ENCODE measurements around the gene KCNAB1.

Gene KCNAB1

DNA sequence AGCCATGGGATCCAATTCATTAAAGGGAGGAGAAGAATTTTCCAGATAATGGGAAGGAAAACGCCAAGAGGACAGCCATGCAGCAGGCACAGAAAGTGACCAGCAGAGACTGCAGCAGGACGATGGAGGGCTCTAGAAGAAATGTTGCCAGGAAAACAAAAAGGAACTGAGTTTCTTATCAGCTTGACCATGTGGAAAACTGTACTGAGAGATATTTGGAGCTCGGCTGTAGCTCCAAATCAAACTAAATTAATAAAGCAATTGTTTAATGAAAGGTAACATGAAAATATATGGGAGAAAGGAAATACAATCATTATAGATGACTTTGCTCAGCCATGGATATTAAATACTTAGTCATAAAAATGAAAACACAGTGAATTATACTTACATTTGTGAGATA is 370.8 kb downstream of the KCNAB1 start:
- DNase-seq (ENCODE audit: low read depth, low spot score): no peak
- no peaks in the 10 kb centered on the region for H3K36me3 ChIP-seq (ENCODE audit: insufficient read depth, insufficient read length, low read length)
- TF ChIP-seq ZNF274 (IDR thresholded peaks at IDR 0.05; ENCODE audit: low read depth, low read length) (no peak), YY1 (IDR thresholded peaks at IDR 0.05; ENCODE audit: insufficient read depth, insufficient read length) (no peak), SUZ12 (IDR thresholded peaks at IDR 0.05; ENCODE audit: extremely low read depth, insufficient read depth, insufficient read length) (no peak)
- H3K9me3 ChIP-seq (ENCODE audit: insufficient read depth, low read length): no peaks in the 10 kb centered on the region
- H3K4me3 ChIP-seq (ENCODE audit: insufficient read length, low read depth): no peak overlapping the region
- H3K9ac ChIP-seq (ENCODE audit: insufficient read length, low read depth): no peak overlapping the region
- H3K4me1 ChIP-seq (ENCODE audit: insufficient read depth, insufficient read length): no peaks in the 10 kb centered on the region
- H3K27me3 ChIP-seq (ENCODE audit: insufficient read depth, insufficient read length): no peaks in the 10 kb centered on the region

DNA sequence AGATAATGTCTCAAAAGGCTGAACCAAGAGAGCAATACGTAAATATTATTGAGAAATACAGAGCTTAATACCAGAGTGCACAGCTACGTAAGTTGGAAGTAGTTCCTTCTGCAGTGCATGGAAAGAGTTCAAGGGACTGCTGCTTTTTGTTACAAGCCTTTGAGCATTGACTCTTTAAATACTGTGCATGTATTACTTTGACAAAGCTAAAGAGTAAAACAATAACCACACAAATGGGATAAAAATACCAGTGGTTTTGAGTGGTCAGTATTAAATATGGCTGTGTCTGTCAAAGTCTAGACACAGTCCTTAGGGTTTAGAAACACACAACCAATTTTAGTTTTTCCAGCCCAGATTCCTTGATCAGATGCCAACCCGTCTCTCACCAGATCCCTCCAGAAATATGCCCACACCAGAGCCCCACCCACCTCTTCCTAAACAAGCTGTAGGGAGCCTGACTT is 372.5 kb downstream of the KCNAB1 start:
- no peak overlapping the region for H3K9ac ChIP-seq (ENCODE audit: insufficient read length, low read depth)
- no peaks in the 10 kb centered on the region for H3K4me1 ChIP-seq (ENCODE audit: insufficient read depth, insufficient read length)
- H3K27me3 ChIP-seq (ENCODE audit: insufficient read depth, insufficient read length): no peaks in the 10 kb centered on the region
- no peaks in the 10 kb centered on the region for H3K9me3 ChIP-seq (ENCODE audit: insufficient read depth, low read length)
- no peak overlapping the region for H3K4me3 ChIP-seq (ENCODE audit: insufficient read length, low read depth)
- H3K36me3 ChIP-seq (ENCODE audit: insufficient read depth, insufficient read length, low read length): no peaks in the 10 kb centered on the region
- DNase-seq (ENCODE audit: low read depth, low spot score): no peak
- no peak for TF ChIP-seq YY1 (IDR thresholded peaks at IDR 0.05; ENCODE audit: insufficient read depth, insufficient read length)
- TF ChIP-seq ZNF274 (IDR thresholded peaks at IDR 0.05; ENCODE audit: low read depth, low read length): no peak
- no peak for TF ChIP-seq SUZ12 (IDR thresholded peaks at IDR 0.05; ENCODE audit: extremely low read depth, insufficient read depth, insufficient read length)

DNA sequence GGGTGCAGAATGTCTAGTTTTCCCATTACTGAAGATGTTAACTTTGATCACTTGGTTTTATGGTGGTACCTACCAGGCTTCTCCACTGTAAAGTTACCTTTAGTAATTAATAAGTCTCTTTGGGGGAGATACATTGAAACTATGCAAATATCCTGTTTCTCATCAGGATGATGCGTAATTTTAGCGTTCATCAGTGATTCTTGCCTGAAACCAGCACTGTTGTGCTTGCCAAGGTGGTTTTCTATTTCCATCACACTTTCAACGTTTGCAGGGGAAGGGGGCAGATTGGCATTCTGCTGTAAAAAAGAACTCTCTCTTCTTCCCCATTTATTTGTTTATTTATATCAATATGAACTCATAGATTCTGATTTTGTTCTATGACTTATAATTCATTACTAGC is 373.5 kb downstream of the KCNAB1 start:
- Histone ChIP-seq H3K9me3 (ENCODE audit: insufficient read depth, low read length) (no peaks in the 10 kb centered on the region), H3K27me3 (ENCODE audit: insufficient read depth, insufficient read length) (no peaks in the 10 kb centered on the region), H3K4me3 (ENCODE audit: insufficient read length, low read depth) (no peak overlapping the region), H3K36me3 (ENCODE audit: insufficient read depth, insufficient read length, low read length) (no peaks in the 10 kb centered on the region), H3K4me1 (ENCODE audit: insufficient read depth, insufficient read length) (no peaks in the 10 kb centered on the region), H3K9ac (ENCODE audit: insufficient read length, low read depth) (no peak overlapping the region)
- no peak for TF ChIP-seq SUZ12 (IDR thresholded peaks at IDR 0.05; ENCODE audit: extremely low read depth, insufficient read depth, insufficient read length)
- TF ChIP-seq ZNF274 (IDR thresholded peaks at IDR 0.05; ENCODE audit: low read depth, low read length): no peak
- TF ChIP-seq YY1 (IDR thresholded peaks at IDR 0.05; ENCODE audit: insufficient read depth, insufficient read length): no peak
- no peak for DNase-seq (ENCODE audit: low read depth, low spot score)

DNA sequence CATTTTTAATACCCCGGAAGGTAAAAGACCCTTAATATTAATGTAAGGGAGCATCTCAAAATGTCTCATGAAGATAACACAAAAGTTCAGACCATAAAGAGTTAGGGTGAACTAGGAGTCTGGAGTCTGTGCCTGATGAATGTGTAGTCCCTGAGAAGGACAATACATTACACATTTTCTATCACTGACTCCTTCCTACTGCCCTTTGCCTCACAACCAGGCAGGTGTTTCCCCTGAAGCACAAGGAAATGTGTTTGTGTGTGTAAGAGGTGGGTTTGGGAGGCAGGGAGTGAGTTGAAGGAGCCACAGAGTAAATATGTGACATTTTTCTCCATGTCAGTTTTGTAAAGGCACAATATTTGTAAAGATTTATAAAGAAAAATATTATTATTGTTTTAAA is 375.4 kb downstream of the KCNAB1 start:
- H3K9me3 ChIP-seq (ENCODE audit: insufficient read depth, low read length): no peaks in the 10 kb centered on the region

DNA sequence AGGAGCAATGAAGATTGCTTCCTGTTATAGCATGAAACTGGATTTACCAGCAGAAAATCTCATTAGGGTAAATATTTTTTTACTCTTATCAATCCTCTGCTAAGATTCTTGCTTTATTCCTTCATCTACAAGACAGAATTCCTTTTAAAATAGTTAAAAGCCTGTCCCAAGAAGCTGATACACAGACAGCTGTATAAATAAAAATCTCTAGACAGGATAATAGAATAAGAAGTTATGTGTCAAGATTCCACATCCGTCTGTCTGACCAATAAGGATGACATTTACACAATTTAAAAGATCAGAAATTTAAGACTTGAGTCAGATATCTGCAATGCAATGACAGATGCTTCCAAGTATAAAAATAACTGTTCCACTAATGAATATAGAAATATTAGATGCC is 376.9 kb downstream of the KCNAB1 start:
- Histone ChIP-seq H3K9me3 (ENCODE audit: insufficient read depth, low read length) (no peaks in the 10 kb centered on the region), H3K27me3 (ENCODE audit: insufficient read depth, insufficient read length) (no peaks in the 10 kb centered on the region), H3K4me3 (ENCODE audit: insufficient read length, low read depth) (no peak overlapping the region), H3K9ac (ENCODE audit: insufficient read length, low read depth) (no peak overlapping the region), H3K36me3 (ENCODE audit: insufficient read depth, insufficient read length, low read length) (no peaks in the 10 kb centered on the region), H3K4me1 (ENCODE audit: insufficient read depth, insufficient read length) (no peaks in the 10 kb centered on the region)
- DNase-seq (ENCODE audit: low read depth, low spot score): no peak
- no peak for TF ChIP-seq YY1 (IDR thresholded peaks at IDR 0.05; ENCODE audit: insufficient read depth, insufficient read length)
- TF ChIP-seq ZNF274 (IDR thresholded peaks at IDR 0.05; ENCODE audit: low read depth, low read length): no peak
- TF ChIP-seq SUZ12 (IDR thresholded peaks at IDR 0.05; ENCODE audit: extremely low read depth, insufficient read depth, insufficient read length): no peak

More for the DNA sequence above, 375.4 kb downstream of the KCNAB1 start:
- no peak overlapping the region for H3K4me3 ChIP-seq (ENCODE audit: insufficient read length, low read depth)
- H3K9ac ChIP-seq (ENCODE audit: insufficient read length, low read depth): no peak overlapping the region
- H3K27me3 ChIP-seq (ENCODE audit: insufficient read depth, insufficient read length): no peaks in the 10 kb centered on the region
- no peaks in the 10 kb centered on the region for H3K4me1 ChIP-seq (ENCODE audit: insufficient read depth, insufficient read length)
- no peak for DNase-seq (ENCODE audit: low read depth, low spot score)
- no peak for TF ChIP-seq YY1 (IDR thresholded peaks at IDR 0.05; ENCODE audit: insufficient read depth, insufficient read length)
- TF ChIP-seq ZNF274 (IDR thresholded peaks at IDR 0.05; ENCODE audit: low read depth, low read length): no peak
- no peak for TF ChIP-seq SUZ12 (IDR thresholded peaks at IDR 0.05; ENCODE audit: extremely low read depth, insufficient read depth, insufficient read length)
- H3K36me3 ChIP-seq (ENCODE audit: insufficient read depth, insufficient read length, low read length): no peaks in the 10 kb centered on the region

DNA sequence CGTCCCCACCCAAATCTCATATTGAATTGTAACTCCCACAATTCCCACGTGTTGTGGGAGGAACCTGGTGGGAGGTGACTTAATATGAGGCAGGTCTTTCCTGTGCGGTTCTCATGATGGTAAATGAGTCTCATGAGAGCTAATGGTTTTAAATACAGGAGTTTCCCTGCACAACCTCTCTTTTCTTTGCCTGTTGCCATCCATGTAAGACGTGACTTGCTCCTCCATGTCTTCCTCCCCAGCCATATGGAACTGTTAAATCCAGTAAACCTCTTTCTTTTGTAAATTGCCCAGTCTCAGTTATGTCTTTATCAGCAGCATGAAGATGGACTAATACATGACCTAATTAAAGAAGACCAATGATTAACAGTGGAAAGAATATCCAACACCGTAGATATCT is 377.9 kb downstream of the KCNAB1 start:
- TF ChIP-seq ZNF274 (IDR thresholded peaks at IDR 0.05; ENCODE audit: low read depth, low read length) (no peak), YY1 (IDR thresholded peaks at IDR 0.05; ENCODE audit: insufficient read depth, insufficient read length) (no peak), SUZ12 (IDR thresholded peaks at IDR 0.05; ENCODE audit: extremely low read depth, insufficient read depth, insufficient read length) (no peak)
- Histone ChIP-seq H3K27me3 (ENCODE audit: insufficient read depth, insufficient read length) (no peaks in the 10 kb centered on the region), H3K36me3 (ENCODE audit: insufficient read depth, insufficient read length, low read length) (no peaks in the 10 kb centered on the region), H3K4me1 (ENCODE audit: insufficient read depth, insufficient read length) (no peaks in the 10 kb centered on the region), H3K9me3 (ENCODE audit: insufficient read depth, low read length) (no peaks in the 10 kb centered on the region), H3K4me3 (ENCODE audit: insufficient read length, low read depth) (no peak overlapping the region), H3K9ac (ENCODE audit: insufficient read length, low read depth) (no peak overlapping the region)
- DNase-seq (ENCODE audit: low read depth, low spot score): no peak

DNA sequence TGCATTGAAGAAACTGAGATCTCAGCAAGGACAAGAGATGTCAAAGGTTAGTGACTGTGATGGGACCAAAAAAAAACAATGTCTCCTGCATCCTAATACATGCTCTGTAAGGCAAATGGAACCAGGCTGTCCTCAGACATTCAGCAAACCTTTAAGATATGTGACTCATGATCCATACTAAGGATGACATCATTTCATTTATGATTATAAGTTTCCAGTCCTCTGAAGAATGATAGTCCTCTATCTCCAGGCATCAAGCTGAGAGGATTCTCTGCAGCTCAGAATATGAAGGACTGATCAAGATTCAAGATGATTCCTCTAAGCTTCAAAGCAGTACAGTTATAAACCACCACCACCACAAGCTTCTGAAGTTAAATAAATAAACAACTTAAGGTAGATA is 386.9 kb downstream of the KCNAB1 start:
- H3K27me3 ChIP-seq (ENCODE audit: insufficient read depth, insufficient read length): no peaks in the 10 kb centered on the region
- H3K36me3 ChIP-seq (ENCODE audit: insufficient read depth, insufficient read length, low read length): no peaks in the 10 kb centered on the region
- no peaks in the 10 kb centered on the region for H3K9me3 ChIP-seq (ENCODE audit: insufficient read depth, low read length)
- TF ChIP-seq ZNF274 (IDR thresholded peaks at IDR 0.05; ENCODE audit: low read depth, low read length): no peak
- TF ChIP-seq YY1 (IDR thresholded peaks at IDR 0.05; ENCODE audit: insufficient read depth, insufficient read length): no peak
- no peak for TF ChIP-seq SUZ12 (IDR thresholded peaks at IDR 0.05; ENCODE audit: extremely low read depth, insufficient read depth, insufficient read length)
- H3K4me3 ChIP-seq (ENCODE audit: insufficient read length, low read depth): no peak overlapping the region
- H3K4me1 ChIP-seq (ENCODE audit: insufficient read depth, insufficient read length): no peaks in the 10 kb centered on the region
- DNase-seq (ENCODE audit: low read depth, low spot score): no peak
- H3K9ac ChIP-seq (ENCODE audit: insufficient read length, low read depth): no peak overlapping the region

Data from NT2/D1 (cell line).